GM23338 (cell line): Measurements from ENCODE around the gene CNOT1. TPM values are rescaled to one million over a fixed set of nuclear protein-coding genes. Genes with fewer than 3 reads are reported as not detected.

Experiments
- ATAC-seq: fragments of 200-7000 bp; cut with Tn5 transposase; 3 replicates; pipeline ENCODE4 v1.9.1; 2020
- DNase-seq: peaks from one replicate; pipeline ENCODE4 v3.0.0-alpha.2; 2015; ENCODE audit warnings: low spot score
- H2AFZ ChIP-seq: fragments of 200-600 bp; sonication (generic); 2 replicates; pipeline ENCODE4 v1.8.0; 2016; ENCODE audit warnings: antibody characterized with exemption, mild to moderate bottlenecking, moderate library complexity
- H3F3A ChIP-seq: fragments of 200-600 bp; sonication (generic); replicated peaks from 2 replicates; pipeline ENCODE4 v1.8.0; 2017; ENCODE audit warnings: antibody characterized with exemption, mixed run types, low read depth
- H3K27ac ChIP-seq: fragments of 200-600 bp; sonication (generic); 2 replicates; pipeline ENCODE4 v1.6.1; 2016; ENCODE audit warnings: low read depth
- H3K27me3 ChIP-seq: fragments of 200-600 bp; sonication (generic); 2 replicates; pipeline ENCODE4 v1.8.0; 2016; ENCODE audit warnings: mild to moderate bottlenecking, mixed run types, moderate library complexity; ENCODE audit not compliant: insufficient read depth
- H3K36me3 ChIP-seq: fragments of 200-600 bp; sonication (generic); 2 replicates; pipeline ENCODE4 v1.8.0; 2016; ENCODE audit warnings: mild to moderate bottlenecking; ENCODE audit not compliant: insufficient read depth
- H3K4me1 ChIP-seq: fragments of 200-600 bp; sonication (generic); 2 replicates; pipeline ENCODE4 v1.8.0; 2016; ENCODE audit warnings: mild to moderate bottlenecking, moderate library complexity; ENCODE audit not compliant: insufficient read depth
- H3K4me2 ChIP-seq: fragments of 200-600 bp; sonication (generic); 2 replicates; pipeline ENCODE4 v1.7.1; 2017; ENCODE audit warnings: mixed run types
- H3K4me3 ChIP-seq: fragments of 200-600 bp; sonication (generic); 2 replicates; pipeline ENCODE4 v1.6.1; 2016; ENCODE audit warnings: mixed run types
- H3K79me2 ChIP-seq: fragments of 200-600 bp; sonication (generic); replicated peaks from 2 replicates; pipeline ENCODE4 v1.8.0; 2017; ENCODE audit warnings: mild to moderate bottlenecking; ENCODE audit not compliant: insufficient read depth
- H3K9me2 ChIP-seq: fragments of 200-600 bp; sonication (generic); 2 replicates; pipeline ENCODE4 v1.8.0; 2017; ENCODE audit not compliant: insufficient read depth
- H4K20me1 ChIP-seq: fragments of 200-600 bp; sonication (generic); replicated peaks from 2 replicates; pipeline ENCODE4 v1.8.0; 2017; ENCODE audit warnings: mild to moderate bottlenecking; ENCODE audit not compliant: insufficient read depth
- H3K27ac Mint-ChIP-seq: 2 replicates; pipeline ENCODE4 v1.8.0; 2020; ENCODE audit warnings: inconsistent platforms, mild to moderate bottlenecking, moderate library complexity, mixed read lengths
- H3K27me3 Mint-ChIP-seq: 3 replicates; pipeline ENCODE4 v1.8.0; 2022; ENCODE audit warnings: low read depth, mild to moderate bottlenecking, moderate library complexity, mixed read lengths, inconsistent platforms; ENCODE audit not compliant: insufficient read depth, poor library complexity
- H3K36me3 Mint-ChIP-seq: 3 replicates; pipeline ENCODE4 v1.8.0; 2021; ENCODE audit warnings: low read depth, mild to moderate bottlenecking, inconsistent platforms, moderate library complexity, mixed read lengths
- H3K4me1 Mint-ChIP-seq: 3 replicates; pipeline ENCODE4 v1.8.0; 2020; ENCODE audit warnings: mild to moderate bottlenecking, inconsistent platforms, mixed read lengths
- H3K4me3 Mint-ChIP-seq: 3 replicates; pipeline ENCODE4 v1.8.0; 2021; ENCODE audit warnings: moderate library complexity, mild to moderate bottlenecking, inconsistent platforms, mixed read lengths
- H3K9me3 Mint-ChIP-seq: 3 replicates; pipeline ENCODE4 v1.8.0; 2020; ENCODE audit warnings: moderate library complexity, mild to moderate bottlenecking, inconsistent platforms, mixed read lengths
- CREB1 ChIP-seq: fragments of 250-450 bp; sonication (Bioruptor Pico); IDR thresholded peaks from 2 replicates; pipeline ENCODE4 v1.5.0; 2020; ENCODE audit warnings: low read depth, mild to moderate bottlenecking, moderate library complexity
- EZH2 ChIP-seq: fragments of 200-600 bp; sonication (generic); IDR thresholded peaks from one replicate; pipeline ENCODE4 v1.8.0; 2017; ENCODE audit warnings: antibody characterized with exemption, mild to moderate bottlenecking, low read depth; ENCODE audit not compliant: unreplicated experiment
- EZH2phosphoT487 ChIP-seq: fragments of 200-600 bp; sonication (generic); IDR thresholded peaks from one replicate; pipeline ENCODE4 v1.8.1; 2018; ENCODE audit warnings: antibody characterized with exemption; ENCODE audit not compliant: unreplicated experiment
- JUNB ChIP-seq: IDR thresholded peaks from one replicate; pipeline ENCODE4 v1.6.1; 2016; ENCODE audit warnings: antibody characterized with exemption; ENCODE audit not compliant: unreplicated experiment
- NANOG ChIP-seq: IDR thresholded peaks from 2 replicates; pipeline ENCODE4 v1.6.1; 2016; ENCODE audit warnings: antibody characterized with exemption, borderline replicate concordance
- POLR2AphosphoS5 ChIP-seq: IDR thresholded peaks from 2 replicates; pipeline ENCODE4 v1.6.1; 2016; ENCODE audit warnings: antibody characterized with exemption, low read depth
- STAT1 ChIP-seq: IDR thresholded peaks from one replicate; pipeline ENCODE4 v1.6.1; 2016; ENCODE audit warnings: antibody characterized with exemption; ENCODE audit not compliant: unreplicated experiment
- ZNF114 ChIP-seq: fragments of 250-450 bp; sonication (Bioruptor Pico); IDR thresholded peaks from 2 replicates; pipeline ENCODE4 v1.5.0; 2020; ENCODE audit warnings: mild to moderate bottlenecking, moderate library complexity
- ZNF331 ChIP-seq: fragments of 250-450 bp; sonication (Bioruptor Pico); IDR thresholded peaks from 2 replicates; pipeline ENCODE4 v1.5.0; 2020; ENCODE audit warnings: low read depth, mild to moderate bottlenecking, moderate library complexity
- polyA plus RNA-seq: library from polyadenylated mRNA; unstranded; fragments of >200 nt; fragmentation: Nextera tagmentation; extraction: Ambion mirVana; gene quantifications from 2 replicates; pipeline ENCODE4 v1.2.1, GENCODE V29; 2016
- total RNA-seq: library from RNA; depleted of rRNA; stranded (reverse); fragments of >200 nt; shearing (Covaris generic); gene quantifications from 2 replicates; pipeline ENCODE4 v1.2.3, GENCODE V29; 2014
- TF ChIP-seq, protein P1 (sequence below): IDR thresholded peaks from 2 replicates; pipeline ENCODE4 v1.6.1; 2016; ENCODE audit warnings: antibody characterized with exemption
- TF ChIP-seq, protein P2 (sequence below): fragments of 250-450 bp; sonication (Bioruptor Pico); IDR thresholded peaks from 2 replicates; pipeline ENCODE4 v1.5.0; 2020; ENCODE audit warnings: mild to moderate bottlenecking, moderate library complexity
- TF ChIP-seq, protein P3 (sequence below): IDR thresholded peaks from one replicate; pipeline ENCODE4 v1.6.1; 2018; ENCODE audit warnings: antibody characterized with exemption; ENCODE audit not compliant: unreplicated experiment
- TF ChIP-seq, protein P4 (sequence below), 2 experiments: fragments of 200-600 bp in 1 of 2; sonication (generic) in 1 of 2; conservative IDR thresholded peaks; 2 replicates each; pipeline versions ENCODE4 v1.5.1 to v1.6.1; 2016 to 2017; ENCODE audit warnings: antibody characterized with exemption in 2 of 2, low read depth in 2 of 2, mild to moderate bottlenecking in 2 of 2, moderate library complexity in 1 of 2

CNOT1 gene
- total and polyA plus RNA-seq, 2 experiments from 2014 or later: 59.2 to 298 TPM

DNA sequence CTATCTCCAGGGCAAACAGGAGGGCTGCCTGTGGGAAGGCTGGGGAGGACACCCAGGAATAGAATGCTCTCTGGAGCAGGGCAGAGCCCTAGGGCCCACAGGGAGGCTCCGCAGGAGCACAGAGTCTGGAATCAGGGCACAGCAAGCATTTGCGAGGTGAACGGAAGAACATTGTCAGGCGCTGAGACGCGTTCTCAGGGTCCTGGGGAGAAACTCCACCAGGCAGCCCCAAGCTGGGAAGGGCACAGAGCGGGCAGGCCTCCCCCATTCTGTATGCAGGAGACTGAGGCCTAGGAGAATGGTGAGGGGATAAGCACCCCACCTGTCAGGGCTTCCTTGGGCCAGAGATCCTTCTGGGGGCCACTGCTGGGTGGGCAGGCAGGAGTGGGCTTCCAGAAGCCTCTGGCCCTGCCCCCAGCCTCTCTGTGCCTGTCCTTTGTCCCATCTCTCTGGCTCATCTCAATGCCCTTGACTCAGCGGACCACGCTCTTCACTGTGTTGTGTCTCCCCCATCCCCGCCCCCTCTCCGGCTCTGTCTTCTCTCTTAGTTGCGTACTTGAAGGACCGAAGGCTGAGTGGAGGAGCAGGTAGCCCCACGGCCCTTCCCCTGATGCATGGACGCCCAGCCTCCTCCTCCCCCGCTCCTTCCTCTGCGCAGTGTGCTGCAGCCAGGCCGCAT lies 119.4 kb downstream of the CNOT1 start:
- ATAC-seq (no peak), DNase-seq (no peak)
- Histone ChIP-seq H3K27ac (0 out of 2 replicates have a peak overlapping the region, but pooled peaks have one; percentile 26), H3K9me2 (no peaks in the 10 kb centered on the region), H3K4me3 (no peak overlapping the region), H4K20me1 (peaks cover 3% of the 10 kb centered on the region; the same call in 1 of the 2 replicates), H3K79me2 (peaks cover 20% of the 10 kb centered on the region), H3K4me1 (peaks cover 9% of the 10 kb centered on the region; the same call in 1 of the 2 replicates), H3K4me2 (no peak overlapping the region), H3K27me3 (no peaks in the 10 kb centered on the region), H3K36me3 (no peaks in the 10 kb centered on the region), H3F3A (peaks cover 4% of the 10 kb centered on the region; the same call in 1 of the 2 replicates), H2AFZ (no peak overlapping the region)
- H3K9me3 Mint-ChIP-seq: no peaks in the 10 kb centered on the region; the same call in 2 of the 3 replicates
- peaks cover 30% of the 10 kb centered on the region for H3K27me3 Mint-ChIP-seq
- TF ChIP-seq, protein P1, sequence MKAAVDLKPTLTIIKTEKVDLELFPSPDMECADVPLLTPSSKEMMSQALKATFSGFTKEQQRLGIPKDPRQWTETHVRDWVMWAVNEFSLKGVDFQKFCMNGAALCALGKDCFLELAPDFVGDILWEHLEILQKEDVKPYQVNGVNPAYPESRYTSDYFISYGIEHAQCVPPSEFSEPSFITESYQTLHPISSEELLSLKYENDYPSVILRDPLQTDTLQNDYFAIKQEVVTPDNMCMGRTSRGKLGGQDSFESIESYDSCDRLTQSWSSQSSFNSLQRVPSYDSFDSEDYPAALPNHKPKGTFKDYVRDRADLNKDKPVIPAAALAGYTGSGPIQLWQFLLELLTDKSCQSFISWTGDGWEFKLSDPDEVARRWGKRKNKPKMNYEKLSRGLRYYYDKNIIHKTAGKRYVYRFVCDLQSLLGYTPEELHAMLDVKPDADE: no peak
- TF ChIP-seq STAT1 (no peak), NANOG (no peak), EZH2phosphoT487 (no peak), EZH2 (no peak), ZNF331 (CRISPR knock-in tag) (no peak), JUNB (no peak), ZNF114 (CRISPR knock-in tag) (no peak), CREB1 (CRISPR knock-in tag) (no peak), POLR2AphosphoS5 (no peak)
- TF ChIP-seq, protein P2, sequence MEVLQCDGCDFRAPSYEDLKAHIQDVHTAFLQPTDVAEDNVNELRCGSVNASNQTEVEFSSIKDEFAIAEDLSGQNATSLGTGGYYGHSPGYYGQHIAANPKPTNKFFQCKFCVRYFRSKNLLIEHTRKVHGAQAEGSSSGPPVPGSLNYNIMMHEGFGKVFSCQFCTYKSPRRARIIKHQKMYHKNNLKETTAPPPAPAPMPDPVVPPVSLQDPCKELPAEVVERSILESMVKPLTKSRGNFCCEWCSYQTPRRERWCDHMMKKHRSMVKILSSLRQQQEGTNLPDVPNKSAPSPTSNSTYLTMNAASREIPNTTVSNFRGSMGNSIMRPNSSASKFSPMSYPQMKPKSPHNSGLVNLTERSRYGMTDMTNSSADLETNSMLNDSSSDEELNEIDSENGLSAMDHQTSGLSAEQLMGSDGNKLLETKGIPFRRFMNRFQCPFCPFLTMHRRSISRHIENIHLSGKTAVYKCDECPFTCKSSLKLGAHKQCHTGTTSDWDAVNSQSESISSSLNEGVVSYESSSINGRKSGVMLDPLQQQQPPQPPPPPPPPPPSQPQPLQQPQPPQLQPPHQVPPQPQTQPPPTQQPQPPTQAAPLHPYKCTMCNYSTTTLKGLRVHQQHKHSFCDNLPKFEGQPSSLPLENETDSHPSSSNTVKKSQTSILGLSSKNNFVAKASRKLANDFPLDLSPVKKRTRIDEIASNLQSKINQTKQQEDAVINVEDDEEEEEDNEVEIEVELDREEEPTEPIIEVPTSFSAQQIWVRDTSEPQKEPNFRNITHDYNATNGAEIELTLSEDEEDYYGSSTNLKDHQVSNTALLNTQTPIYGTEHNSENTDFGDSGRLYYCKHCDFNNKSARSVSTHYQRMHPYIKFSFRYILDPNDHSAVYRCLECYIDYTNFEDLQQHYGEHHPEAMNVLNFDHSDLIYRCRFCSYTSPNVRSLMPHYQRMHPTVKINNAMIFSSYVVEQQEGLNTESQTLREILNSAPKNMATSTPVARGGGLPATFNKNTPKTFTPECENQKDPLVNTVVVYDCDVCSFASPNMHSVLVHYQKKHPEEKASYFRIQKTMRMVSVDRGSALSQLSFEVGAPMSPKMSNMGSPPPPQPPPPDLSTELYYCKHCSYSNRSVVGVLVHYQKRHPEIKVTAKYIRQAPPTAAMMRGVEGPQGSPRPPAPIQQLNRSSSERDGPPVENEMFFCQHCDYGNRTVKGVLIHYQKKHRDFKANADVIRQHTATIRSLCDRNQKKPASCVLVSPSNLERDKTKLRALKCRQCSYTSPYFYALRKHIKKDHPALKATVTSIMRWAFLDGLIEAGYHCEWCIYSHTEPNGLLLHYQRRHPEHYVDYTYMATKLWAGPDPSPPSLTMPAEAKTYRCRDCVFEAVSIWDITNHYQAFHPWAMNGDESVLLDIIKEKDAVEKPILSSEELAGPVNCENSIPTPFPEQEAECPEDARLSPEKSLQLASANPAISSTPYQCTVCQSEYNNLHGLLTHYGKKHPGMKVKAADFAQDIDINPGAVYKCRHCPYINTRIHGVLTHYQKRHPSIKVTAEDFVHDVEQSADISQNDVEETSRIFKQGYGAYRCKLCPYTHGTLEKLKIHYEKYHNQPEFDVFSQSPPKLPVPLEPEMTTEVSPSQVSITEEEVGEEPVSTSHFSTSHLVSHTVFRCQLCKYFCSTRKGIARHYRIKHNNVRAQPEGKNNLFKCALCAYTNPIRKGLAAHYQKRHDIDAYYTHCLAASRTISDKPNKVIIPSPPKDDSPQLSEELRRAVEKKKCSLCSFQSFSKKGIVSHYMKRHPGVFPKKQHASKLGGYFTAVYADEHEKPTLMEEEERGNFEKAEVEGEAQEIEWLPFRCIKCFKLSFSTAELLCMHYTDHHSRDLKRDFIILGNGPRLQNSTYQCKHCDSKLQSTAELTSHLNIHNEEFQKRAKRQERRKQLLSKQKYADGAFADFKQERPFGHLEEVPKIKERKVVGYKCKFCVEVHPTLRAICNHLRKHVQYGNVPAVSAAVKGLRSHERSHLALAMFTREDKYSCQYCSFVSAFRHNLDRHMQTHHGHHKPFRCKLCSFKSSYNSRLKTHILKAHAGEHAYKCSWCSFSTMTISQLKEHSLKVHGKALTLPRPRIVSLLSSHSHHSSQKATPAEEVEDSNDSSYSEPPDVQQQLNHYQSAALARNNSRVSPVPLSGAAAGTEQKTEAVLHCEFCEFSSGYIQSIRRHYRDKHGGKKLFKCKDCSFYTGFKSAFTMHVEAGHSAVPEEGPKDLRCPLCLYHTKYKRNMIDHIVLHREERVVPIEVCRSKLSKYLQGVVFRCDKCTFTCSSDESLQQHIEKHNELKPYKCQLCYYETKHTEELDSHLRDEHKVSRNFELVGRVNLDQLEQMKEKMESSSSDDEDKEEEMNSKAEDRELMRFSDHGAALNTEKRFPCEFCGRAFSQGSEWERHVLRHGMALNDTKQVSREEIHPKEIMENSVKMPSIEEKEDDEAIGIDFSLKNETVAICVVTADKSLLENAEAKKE (CRISPR knock-in tag): no peak
- TF ChIP-seq, protein P3, sequence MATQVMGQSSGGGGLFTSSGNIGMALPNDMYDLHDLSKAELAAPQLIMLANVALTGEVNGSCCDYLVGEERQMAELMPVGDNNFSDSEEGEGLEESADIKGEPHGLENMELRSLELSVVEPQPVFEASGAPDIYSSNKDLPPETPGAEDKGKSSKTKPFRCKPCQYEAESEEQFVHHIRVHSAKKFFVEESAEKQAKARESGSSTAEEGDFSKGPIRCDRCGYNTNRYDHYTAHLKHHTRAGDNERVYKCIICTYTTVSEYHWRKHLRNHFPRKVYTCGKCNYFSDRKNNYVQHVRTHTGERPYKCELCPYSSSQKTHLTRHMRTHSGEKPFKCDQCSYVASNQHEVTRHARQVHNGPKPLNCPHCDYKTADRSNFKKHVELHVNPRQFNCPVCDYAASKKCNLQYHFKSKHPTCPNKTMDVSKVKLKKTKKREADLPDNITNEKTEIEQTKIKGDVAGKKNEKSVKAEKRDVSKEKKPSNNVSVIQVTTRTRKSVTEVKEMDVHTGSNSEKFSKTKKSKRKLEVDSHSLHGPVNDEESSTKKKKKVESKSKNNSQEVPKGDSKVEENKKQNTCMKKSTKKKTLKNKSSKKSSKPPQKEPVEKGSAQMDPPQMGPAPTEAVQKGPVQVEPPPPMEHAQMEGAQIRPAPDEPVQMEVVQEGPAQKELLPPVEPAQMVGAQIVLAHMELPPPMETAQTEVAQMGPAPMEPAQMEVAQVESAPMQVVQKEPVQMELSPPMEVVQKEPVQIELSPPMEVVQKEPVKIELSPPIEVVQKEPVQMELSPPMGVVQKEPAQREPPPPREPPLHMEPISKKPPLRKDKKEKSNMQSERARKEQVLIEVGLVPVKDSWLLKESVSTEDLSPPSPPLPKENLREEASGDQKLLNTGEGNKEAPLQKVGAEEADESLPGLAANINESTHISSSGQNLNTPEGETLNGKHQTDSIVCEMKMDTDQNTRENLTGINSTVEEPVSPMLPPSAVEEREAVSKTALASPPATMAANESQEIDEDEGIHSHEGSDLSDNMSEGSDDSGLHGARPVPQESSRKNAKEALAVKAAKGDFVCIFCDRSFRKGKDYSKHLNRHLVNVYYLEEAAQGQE: no peak
- TF ChIP-seq, protein P4, sequence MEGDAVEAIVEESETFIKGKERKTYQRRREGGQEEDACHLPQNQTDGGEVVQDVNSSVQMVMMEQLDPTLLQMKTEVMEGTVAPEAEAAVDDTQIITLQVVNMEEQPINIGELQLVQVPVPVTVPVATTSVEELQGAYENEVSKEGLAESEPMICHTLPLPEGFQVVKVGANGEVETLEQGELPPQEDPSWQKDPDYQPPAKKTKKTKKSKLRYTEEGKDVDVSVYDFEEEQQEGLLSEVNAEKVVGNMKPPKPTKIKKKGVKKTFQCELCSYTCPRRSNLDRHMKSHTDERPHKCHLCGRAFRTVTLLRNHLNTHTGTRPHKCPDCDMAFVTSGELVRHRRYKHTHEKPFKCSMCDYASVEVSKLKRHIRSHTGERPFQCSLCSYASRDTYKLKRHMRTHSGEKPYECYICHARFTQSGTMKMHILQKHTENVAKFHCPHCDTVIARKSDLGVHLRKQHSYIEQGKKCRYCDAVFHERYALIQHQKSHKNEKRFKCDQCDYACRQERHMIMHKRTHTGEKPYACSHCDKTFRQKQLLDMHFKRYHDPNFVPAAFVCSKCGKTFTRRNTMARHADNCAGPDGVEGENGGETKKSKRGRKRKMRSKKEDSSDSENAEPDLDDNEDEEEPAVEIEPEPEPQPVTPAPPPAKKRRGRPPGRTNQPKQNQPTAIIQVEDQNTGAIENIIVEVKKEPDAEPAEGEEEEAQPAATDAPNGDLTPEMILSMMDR (conservative IDR thresholded peaks at IDR 0.05; ENCODE audit: low read depth in 2 of 2): no peak
- peaks cover 18% of the 10 kb centered on the region for H3K36me3 Mint-ChIP-seq
- H3K27ac Mint-ChIP-seq: 0 out of 2 replicates have a peak overlapping the region, but pooled peaks have one; percentile 30
- H3K4me3 Mint-ChIP-seq: no peak overlapping the region
- peaks cover 37% of the 10 kb centered on the region for H3K4me1 Mint-ChIP-seq
